ENCODE results near the gene LRRC74B.
"Not testable (repeated sequence)": the region's sequence is repeated elsewhere in the genome, so short reads cannot be mapped to it uniquely, and the experiment has no call there.

LRRC74B gene

GRCh38 chr22:21070690-21071615, 25.2 kb downstream of the LRRC74B start:
- in situ Hi-C loops (cut with MboI; ENCODE audit: low pct_unique_long_range_greater_than_20kb, low sequenced_read_pairs) = no loop called here
- no peak for DNase-seq

- DNase-seq; in situ Hi-C loops (cut with MboI; ENCODE audit: low pct_unique_long_range_greater_than_20kb, low sequenced_read_pairs): not testable (repeated sequence)
Measured at GRCh38 chr22:21071796-21072195, 26.1 kb downstream of the LRRC74B start.

DNA sequence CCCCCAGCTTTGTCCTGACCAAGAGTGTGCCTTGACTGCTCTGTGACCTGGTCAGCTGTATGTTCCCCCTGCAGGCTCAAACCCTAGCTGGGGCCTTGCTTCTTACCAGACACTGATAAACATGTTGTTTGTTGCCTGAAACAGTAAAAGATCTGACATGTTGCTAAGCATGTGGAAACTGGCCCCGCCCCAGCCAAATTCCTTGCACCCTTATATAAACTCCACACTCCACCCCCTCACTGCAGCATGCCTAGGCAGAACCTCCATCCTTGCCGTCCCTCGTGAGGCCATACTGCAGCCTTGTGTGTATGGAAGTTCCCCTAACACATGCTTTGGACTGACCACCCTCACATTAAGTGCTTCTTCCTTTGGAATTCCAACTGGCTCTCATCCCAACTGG, 27.3 kb downstream of the LRRC74B start:
- no peak for DNase-seq
- in situ Hi-C loops (cut with MboI; ENCODE audit: low pct_unique_long_range_greater_than_20kb, low sequenced_read_pairs) = no loop called here

DNA sequence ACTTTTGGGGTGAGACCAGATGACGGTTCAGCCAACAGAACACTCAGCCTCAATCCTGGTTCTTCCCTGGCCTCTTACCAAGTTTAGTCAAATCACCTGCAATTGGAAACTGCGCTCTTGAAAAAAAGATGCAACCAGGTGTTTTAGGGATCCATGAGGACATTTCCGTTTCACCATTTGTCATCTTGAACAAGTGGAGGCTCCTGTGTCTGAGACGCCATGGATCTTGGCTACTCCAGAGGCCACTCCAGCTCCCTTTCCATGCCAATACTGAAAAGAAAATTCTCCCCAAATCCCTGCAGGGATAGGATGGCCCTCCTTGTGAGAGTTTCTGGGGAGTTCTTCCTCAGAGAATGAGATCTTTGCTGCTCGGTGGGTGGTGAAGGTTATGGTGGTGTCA, 27.7 kb downstream of the LRRC74B start:
- no peak for DNase-seq
- in situ Hi-C loops (cut with MboI; ENCODE audit: low pct_unique_long_range_greater_than_20kb, low sequenced_read_pairs) = no loop called here

DNA sequence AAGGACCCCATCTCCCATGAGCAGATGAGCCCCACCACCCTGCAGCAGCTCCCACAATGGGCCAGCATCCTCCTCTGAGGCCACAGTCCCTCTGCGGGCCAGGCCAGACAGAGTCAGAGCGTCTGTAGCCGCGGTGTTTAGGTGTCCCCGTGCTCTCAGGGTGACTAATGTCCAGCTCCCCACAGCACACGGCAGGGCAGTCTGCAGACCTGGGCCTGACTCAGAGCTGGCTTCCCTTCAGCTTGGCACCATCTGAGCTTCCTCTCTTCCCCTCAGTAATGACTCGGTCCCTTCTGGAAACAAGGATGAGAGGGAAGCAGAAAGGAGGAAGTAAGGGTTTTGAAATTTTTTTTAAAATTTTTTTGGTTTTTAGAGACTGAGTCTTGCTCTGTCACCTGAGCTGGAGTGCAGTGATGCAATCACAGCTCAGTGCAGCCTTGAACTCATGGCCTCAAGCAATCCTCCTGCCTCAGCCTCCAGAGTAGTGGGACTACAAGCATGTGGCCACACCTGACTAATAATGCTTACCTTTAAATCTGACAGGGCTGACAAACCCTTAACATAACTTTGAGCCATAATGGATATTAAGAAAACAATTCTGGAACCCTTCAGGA, 28.5 kb downstream of the LRRC74B start:
- in situ Hi-C loops (cut with MboI; ENCODE audit: low pct_unique_long_range_greater_than_20kb, low sequenced_read_pairs) = no loop called here
- peak; percentile 41 for DNase-seq

GRCh38 chr22:21075516-21076138, 29.9 kb downstream of the LRRC74B start:
- no peak for DNase-seq
- in situ Hi-C loops (cut with MboI; ENCODE audit: low pct_unique_long_range_greater_than_20kb, low sequenced_read_pairs) = no loop called here

GRCh38 chr22:21076912-21077625, 31.3 kb downstream of the LRRC74B start:
- in situ Hi-C loops (cut with MboI; ENCODE audit: low pct_unique_long_range_greater_than_20kb, low sequenced_read_pairs) = no loop called here
- no peak for DNase-seq

GRCh38 chr22:21077884-21078508, 32.2 kb downstream of the LRRC74B start:
- no peak for DNase-seq
- in situ Hi-C loops (cut with MboI; ENCODE audit: low pct_unique_long_range_greater_than_20kb, low sequenced_read_pairs) = no loop called here

DNA sequence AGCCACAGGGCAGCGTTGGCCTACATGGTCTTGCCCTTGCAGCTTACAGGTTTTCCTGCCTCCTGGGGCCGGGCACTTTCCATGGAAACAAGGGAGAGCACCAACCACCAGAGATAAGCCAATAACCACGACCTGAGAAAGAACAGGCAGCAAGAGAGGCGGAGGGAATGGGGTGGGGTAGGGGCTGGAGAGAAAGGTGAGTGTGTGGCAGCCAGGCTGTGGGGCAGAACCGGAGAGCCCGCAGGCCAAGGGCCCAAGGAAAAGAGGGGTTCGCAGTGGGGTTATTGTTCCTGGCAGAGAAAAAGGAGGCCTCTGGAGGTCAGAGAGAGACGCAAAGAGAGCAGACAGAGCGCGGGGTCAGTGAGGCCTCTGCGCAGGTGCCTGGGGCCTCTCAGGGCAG, 33.2 kb downstream of the LRRC74B start:
- in situ Hi-C loops (cut with MboI; ENCODE audit: low pct_unique_long_range_greater_than_20kb, low sequenced_read_pairs) = no loop called here
- DNase-seq = no peak

- no peak for DNase-seq
Measured at GRCh38 chr22:21079493-21079892, 33.7 kb downstream of the LRRC74B start.

DNA sequence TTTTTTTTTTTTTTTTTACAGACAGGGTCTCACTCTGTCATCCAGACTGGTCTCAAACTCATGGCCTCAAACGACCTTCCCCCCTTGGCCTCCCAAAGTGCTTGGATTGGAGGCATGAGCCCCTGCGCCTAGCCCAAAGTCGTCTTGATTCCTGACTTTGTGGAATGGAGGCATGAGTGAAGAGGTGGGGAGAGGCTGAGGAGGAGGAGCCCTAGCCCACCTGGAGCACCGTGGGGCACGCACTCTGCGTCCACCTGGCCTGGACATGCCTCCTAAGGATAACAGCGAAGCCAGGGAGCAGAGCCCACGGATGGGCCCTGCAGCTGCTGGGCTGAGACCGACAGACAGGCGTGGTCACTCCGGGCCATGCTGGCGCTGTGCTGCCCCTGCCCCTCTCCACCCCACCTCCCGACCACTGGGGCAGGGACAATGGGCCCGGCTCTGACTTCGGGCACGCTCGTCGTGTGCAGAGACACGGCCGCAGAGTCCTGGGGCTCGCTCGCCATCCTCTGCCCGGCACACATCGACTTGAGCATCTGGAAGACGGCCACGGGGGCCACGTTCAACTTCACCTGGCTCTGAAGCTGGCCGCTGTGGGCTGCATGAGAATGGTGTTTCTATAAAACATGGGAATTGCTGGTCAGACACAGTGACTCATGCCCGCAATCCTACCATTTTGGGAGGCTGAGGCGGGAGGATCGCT, 34.8 kb downstream of the LRRC74B start:
- DNase-seq = no peak
- in situ Hi-C loops (cut with MboI; ENCODE audit: low pct_unique_long_range_greater_than_20kb, low sequenced_read_pairs) = no loop called here

More at GRCh38 chr22:21079493-21079892, 33.7 kb downstream of the LRRC74B start:
- in situ Hi-C loops (cut with MboI; ENCODE audit: low pct_unique_long_range_greater_than_20kb, low sequenced_read_pairs) = no loop called here

- DNase-seq = no peak
- in situ Hi-C loops (cut with MboI; ENCODE audit: low pct_unique_long_range_greater_than_20kb, low sequenced_read_pairs) = no loop called here
Measured at GRCh38 chr22:21082248-21082647, 36.5 kb downstream of the LRRC74B start.

- DNase-seq = no peak
- in situ Hi-C loops (cut with MboI; ENCODE audit: low pct_unique_long_range_greater_than_20kb, low sequenced_read_pairs) = no loop called here
Measured at GRCh38 chr22:21087119-21087518, 41.4 kb downstream of the LRRC74B start.

DNA sequence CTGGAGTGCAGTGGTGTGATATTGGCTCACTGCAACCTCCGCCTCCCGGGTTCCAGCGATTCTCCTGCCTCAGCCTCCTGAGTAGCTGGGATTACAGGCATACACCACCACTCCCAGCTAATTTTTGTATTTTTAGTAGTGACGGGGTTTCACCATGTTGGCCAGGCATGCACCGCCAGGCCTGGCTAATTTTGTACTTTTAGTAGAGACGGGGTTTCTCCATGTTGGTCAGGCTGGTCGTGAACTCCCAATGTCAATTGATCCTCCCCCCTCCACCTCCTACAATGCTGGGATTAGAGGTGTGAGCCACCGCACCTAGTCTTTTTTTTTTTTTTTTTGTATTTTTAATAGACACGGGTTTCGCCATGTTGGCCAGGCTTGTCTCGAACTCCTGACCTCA, 42.2 kb downstream of the LRRC74B start:
- in situ Hi-C loops (cut with MboI; ENCODE audit: low pct_unique_long_range_greater_than_20kb, low sequenced_read_pairs); DNase-seq: not testable (repeated sequence)

- DNase-seq; in situ Hi-C loops (cut with MboI; ENCODE audit: low pct_unique_long_range_greater_than_20kb, low sequenced_read_pairs): not testable (repeated sequence)
Measured at GRCh38 chr22:21091220-21091619, 45.5 kb downstream of the LRRC74B start.

DNA sequence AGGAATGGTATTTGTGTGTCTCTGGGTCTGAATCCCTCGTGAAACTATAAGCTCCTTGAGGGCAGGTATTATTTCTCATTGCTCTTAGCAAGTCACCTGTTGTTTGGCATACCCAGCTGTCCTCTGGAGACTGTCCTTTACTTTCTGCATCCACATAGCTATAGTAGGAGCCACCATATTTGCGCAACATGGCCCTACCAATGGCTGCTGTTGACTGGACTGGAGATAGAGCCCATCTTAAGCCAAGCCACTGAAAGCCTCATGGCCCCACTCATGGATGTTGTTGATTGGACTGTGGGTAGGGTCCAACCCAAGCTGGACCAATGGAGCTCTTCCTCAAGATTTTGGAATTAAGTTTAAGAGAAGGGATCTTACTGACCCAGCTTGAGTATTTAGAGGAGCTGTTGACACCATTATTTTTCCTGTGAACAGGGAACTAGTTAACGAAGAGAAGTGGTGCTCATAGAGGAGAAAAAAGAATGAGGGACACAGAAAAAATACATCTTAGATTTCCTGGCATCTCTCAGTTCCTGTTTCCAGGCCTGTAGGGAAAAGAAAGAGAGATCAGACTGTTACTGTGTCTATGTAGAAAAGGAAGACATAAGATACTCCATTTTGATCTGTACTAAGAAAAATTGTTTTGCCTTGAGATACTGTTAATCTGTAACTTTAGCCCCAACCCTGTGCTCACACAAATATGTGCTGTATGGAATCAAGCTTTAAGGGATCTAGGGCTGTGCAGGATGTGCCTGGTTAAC, 47.2 kb downstream of the LRRC74B start:
- in situ Hi-C loops (cut with MboI; ENCODE audit: low pct_unique_long_range_greater_than_20kb, low sequenced_read_pairs) = no loop called here
- DNase-seq = no peak

DNA sequence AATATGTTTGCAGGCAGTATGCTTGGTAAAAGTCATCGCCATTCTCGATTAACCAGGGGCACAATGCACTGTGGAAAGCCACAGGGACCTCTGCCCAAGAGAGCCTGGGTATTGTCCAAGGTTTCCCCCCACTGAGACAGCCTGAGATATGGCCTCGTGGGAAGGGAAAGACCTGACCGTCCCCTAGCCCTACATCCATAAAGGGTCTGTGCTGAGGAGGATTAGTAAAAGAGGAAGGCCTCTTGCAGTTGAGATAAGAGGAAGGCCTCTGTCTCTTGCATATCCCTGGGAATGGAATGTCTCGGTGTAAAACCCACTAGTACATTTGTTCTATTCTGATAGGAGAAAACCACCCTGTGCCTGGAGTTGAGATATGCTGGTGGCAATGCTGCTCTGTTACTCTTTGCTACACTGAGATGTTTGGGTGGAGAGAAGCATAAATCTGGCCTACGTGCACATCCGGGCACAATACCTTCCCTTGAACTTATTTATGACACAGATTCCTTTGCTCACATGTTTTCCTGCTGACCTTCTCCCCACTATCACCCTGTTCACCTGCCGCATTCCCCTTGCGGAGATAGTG, 47.9 kb downstream of the LRRC74B start:
- DNase-seq; in situ Hi-C loops (cut with MboI; ENCODE audit: low pct_unique_long_range_greater_than_20kb, low sequenced_read_pairs): not testable (repeated sequence)
